ENCODE data around the gene TBL1X. TPM values are rescaled to one million over a fixed set of nuclear protein-coding genes. Genes with fewer than 3 reads are reported as not detected.

The TBL1X gene
- total RNA-seq, 1 experiment from 2014 or later, result 14.6 TPM

DNA sequence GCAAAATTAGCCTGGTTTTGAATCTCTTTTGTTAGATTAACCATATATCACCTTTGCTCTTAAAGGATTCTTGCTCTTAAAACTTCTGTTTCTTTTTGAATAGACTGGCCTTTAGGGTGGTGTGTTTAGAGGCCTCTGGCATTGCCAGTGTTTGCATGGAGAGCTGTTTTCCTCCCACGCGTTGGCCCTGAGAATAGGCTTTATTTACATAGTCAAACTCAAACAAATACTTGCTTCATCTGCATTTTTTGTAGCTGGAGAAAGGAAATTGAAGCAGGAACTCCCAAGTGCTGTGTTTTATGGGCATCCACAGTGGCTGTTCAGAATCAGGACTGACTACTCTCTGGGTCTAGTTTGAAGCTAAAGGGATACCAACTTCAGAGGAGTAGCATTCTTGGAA, 324.1 kb downstream of the TBL1X start:
- Histone ChIP-seq H3K27me3 (ENCODE audit: control insufficient read depth, insufficient read depth, low read length) (no peaks in the 10 kb centered on the region; the same call in 1 of the 2 replicates), H3K4me3 (ENCODE audit: low read depth in 2 of 2, low read length in 2 of 2) (no peak overlapping the region), H3K27ac (ENCODE audit: low read length) (no peak overlapping the region), H3K4me1 (ENCODE audit: control insufficient read depth, insufficient read depth, low read length) (no peaks in the 10 kb centered on the region), H3K36me3 (ENCODE audit: control insufficient read depth, insufficient read depth, low read length) (no peaks in the 10 kb centered on the region), H3K9me3 (ENCODE audit: control insufficient read depth, insufficient read depth, low read depth, low read length) (no peaks in the 10 kb centered on the region)
- DNase-seq (ENCODE audit: low read depth, low spot score) (no peak), ATAC-seq (no peak)
- intact Hi-C loops (cut with micrococcal nuclease; ENCODE audit: unreplicated experiment) (no loop called here), in situ Hi-C loops (cut with HindIII; ENCODE audit: low pct_unique_long_range_greater_than_20kb, low sequenced_read_pairs) (no loop called here)
- BruUV-seq (replicated peaks), result no TSS peak
- TF ChIP-seq SIN3A (IDR thresholded peaks at IDR 0.05; ENCODE audit: borderline replicate concordance, insufficient read depth, low read depth, low read length) (no peak), POLR2AphosphoS5 (IDR thresholded peaks at IDR 0.05; ENCODE audit: low read depth, low read length) (no peak), TCF7L2 (IDR thresholded peaks at IDR 0.05; ENCODE audit: low read depth, low read length) (no peak)
- TF ChIP-seq, protein P1, sequence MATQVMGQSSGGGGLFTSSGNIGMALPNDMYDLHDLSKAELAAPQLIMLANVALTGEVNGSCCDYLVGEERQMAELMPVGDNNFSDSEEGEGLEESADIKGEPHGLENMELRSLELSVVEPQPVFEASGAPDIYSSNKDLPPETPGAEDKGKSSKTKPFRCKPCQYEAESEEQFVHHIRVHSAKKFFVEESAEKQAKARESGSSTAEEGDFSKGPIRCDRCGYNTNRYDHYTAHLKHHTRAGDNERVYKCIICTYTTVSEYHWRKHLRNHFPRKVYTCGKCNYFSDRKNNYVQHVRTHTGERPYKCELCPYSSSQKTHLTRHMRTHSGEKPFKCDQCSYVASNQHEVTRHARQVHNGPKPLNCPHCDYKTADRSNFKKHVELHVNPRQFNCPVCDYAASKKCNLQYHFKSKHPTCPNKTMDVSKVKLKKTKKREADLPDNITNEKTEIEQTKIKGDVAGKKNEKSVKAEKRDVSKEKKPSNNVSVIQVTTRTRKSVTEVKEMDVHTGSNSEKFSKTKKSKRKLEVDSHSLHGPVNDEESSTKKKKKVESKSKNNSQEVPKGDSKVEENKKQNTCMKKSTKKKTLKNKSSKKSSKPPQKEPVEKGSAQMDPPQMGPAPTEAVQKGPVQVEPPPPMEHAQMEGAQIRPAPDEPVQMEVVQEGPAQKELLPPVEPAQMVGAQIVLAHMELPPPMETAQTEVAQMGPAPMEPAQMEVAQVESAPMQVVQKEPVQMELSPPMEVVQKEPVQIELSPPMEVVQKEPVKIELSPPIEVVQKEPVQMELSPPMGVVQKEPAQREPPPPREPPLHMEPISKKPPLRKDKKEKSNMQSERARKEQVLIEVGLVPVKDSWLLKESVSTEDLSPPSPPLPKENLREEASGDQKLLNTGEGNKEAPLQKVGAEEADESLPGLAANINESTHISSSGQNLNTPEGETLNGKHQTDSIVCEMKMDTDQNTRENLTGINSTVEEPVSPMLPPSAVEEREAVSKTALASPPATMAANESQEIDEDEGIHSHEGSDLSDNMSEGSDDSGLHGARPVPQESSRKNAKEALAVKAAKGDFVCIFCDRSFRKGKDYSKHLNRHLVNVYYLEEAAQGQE (IDR thresholded peaks at IDR 0.05; ENCODE audit: insufficient read depth in 1 of 2, low read depth in 2 of 2, low read length in 1 of 2), result no peak
- TF ChIP-seq, protein P2, sequence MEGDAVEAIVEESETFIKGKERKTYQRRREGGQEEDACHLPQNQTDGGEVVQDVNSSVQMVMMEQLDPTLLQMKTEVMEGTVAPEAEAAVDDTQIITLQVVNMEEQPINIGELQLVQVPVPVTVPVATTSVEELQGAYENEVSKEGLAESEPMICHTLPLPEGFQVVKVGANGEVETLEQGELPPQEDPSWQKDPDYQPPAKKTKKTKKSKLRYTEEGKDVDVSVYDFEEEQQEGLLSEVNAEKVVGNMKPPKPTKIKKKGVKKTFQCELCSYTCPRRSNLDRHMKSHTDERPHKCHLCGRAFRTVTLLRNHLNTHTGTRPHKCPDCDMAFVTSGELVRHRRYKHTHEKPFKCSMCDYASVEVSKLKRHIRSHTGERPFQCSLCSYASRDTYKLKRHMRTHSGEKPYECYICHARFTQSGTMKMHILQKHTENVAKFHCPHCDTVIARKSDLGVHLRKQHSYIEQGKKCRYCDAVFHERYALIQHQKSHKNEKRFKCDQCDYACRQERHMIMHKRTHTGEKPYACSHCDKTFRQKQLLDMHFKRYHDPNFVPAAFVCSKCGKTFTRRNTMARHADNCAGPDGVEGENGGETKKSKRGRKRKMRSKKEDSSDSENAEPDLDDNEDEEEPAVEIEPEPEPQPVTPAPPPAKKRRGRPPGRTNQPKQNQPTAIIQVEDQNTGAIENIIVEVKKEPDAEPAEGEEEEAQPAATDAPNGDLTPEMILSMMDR (IDR thresholded peaks at IDR 0.05), result no peak
- POLR2A ChIA-PET, result no interaction called here
- CTCF ChIA-PET, result no interaction called here

- TF ChIP-seq POLR2AphosphoS5 (IDR thresholded peaks at IDR 0.05; ENCODE audit: low read depth, low read length) (no peak), TCF7L2 (IDR thresholded peaks at IDR 0.05; ENCODE audit: low read depth, low read length) (no peak), SIN3A (IDR thresholded peaks at IDR 0.05; ENCODE audit: borderline replicate concordance, insufficient read depth, low read depth, low read length) (no peak)
- TF ChIP-seq, protein P1 (IDR thresholded peaks at IDR 0.05; ENCODE audit: insufficient read depth in 1 of 2, low read depth in 2 of 2, low read length in 1 of 2), result no peak
- TF ChIP-seq, protein P2 (IDR thresholded peaks at IDR 0.05), result no peak
- no peak overlapping the region for H3K27ac ChIP-seq (ENCODE audit: low read length)
- ChIA-PET CTCF (no interaction called here), POLR2A (no interaction called here)
- no peak for ATAC-seq
- in situ Hi-C loops (cut with HindIII; ENCODE audit: low pct_unique_long_range_greater_than_20kb, low sequenced_read_pairs) (no loop called here), intact Hi-C loops (cut with micrococcal nuclease; ENCODE audit: unreplicated experiment) (no loop called here)
- no peak for DNase-seq (ENCODE audit: low read depth, low spot score)
- H3K9me3 ChIP-seq (ENCODE audit: control insufficient read depth, insufficient read depth, low read depth, low read length), result no peaks in the 10 kb centered on the region
- H3K27me3 ChIP-seq (ENCODE audit: control insufficient read depth, insufficient read depth, low read length), result no peaks in the 10 kb centered on the region; the same call in 1 of the 2 replicates
- no peak overlapping the region for H3K4me3 ChIP-seq (ENCODE audit: low read depth in 2 of 2, low read length in 2 of 2)
- H3K4me1 ChIP-seq (ENCODE audit: control insufficient read depth, insufficient read depth, low read length), result no peaks in the 10 kb centered on the region
- BruUV-seq (replicated peaks), result no TSS peak
- no peaks in the 10 kb centered on the region for H3K36me3 ChIP-seq (ENCODE audit: control insufficient read depth, insufficient read depth, low read length)
These were observed 324.7 kb downstream of the TBL1X start for GRCh38 chrX:9789555-9789954.
